ENCODE data around the gene MSH2.
"Not testable (repeated sequence)": the region's sequence is repeated elsewhere in the genome, so short reads cannot be mapped to it uniquely, and the experiment has no call there.

MSH2 gene

GRCh38 chr2:47407976-47408375, 5.0 kb downstream of the MSH2 start:
- DNase-seq = not testable (repeated sequence)

GRCh38 chr2:47414682-47415458, 11.9 kb downstream of the MSH2 start:
- no peak for DNase-seq

GRCh38 chr2:47420214-47420613, 17.3 kb downstream of the MSH2 start:
- DNase-seq = no peak

- not testable (repeated sequence) for DNase-seq
Observed at GRCh38 chr2:47420683-47421082, 17.7 kb downstream of the MSH2 start.

- no peak for DNase-seq
Observed at GRCh38 chr2:47422016-47422415, 19.1 kb downstream of the MSH2 start.

GRCh38 chr2:47422560-47422959, 19.6 kb downstream of the MSH2 start:
- DNase-seq = no peak

- DNase-seq = no peak
Observed at GRCh38 chr2:47426786-47427185, 23.8 kb downstream of the MSH2 start.

- DNase-seq = no peak
Observed at GRCh38 chr2:47429795-47430194, 26.8 kb downstream of the MSH2 start.

GRCh38 chr2:47433006-47433405, 30.1 kb downstream of the MSH2 start:
- DNase-seq = not testable (repeated sequence)

- not testable (repeated sequence) for DNase-seq
Observed at GRCh38 chr2:47433445-47433844, 30.5 kb downstream of the MSH2 start.

- DNase-seq = peak in 2 of 51 donors; percentile 9 to 19
Observed at GRCh38 chr2:47437287-47437686, 34.3 kb downstream of the MSH2 start.

GRCh38 chr2:47438106-47438505, 35.1 kb downstream of the MSH2 start:
- DNase-seq = no peak

GRCh38 chr2:47438783-47439182, 35.8 kb downstream of the MSH2 start:
- no peak for DNase-seq

GRCh38 chr2:47451790-47452189, 48.8 kb downstream of the MSH2 start:
- DNase-seq = no peak

GRCh38 chr2:47452761-47453160, 49.8 kb downstream of the MSH2 start:
- no peak for DNase-seq

- DNase-seq = not testable (repeated sequence)
Observed at GRCh38 chr2:47454818-47455217, 51.9 kb downstream of the MSH2 start.

GRCh38 chr2:47455411-47455810, 52.5 kb downstream of the MSH2 start:
- no peak for DNase-seq

- DNase-seq = no peak
Observed at GRCh38 chr2:47456851-47457250, 53.9 kb downstream of the MSH2 start.

GRCh38 chr2:47457268-47457667, 54.3 kb downstream of the MSH2 start:
- no peak for DNase-seq

- DNase-seq = no peak
Observed at GRCh38 chr2:47459021-47459420, 56.1 kb downstream of the MSH2 start.

GRCh38 chr2:47460766-47461165, 57.8 kb downstream of the MSH2 start:
- no peak for DNase-seq

- no peak for DNase-seq
Observed at GRCh38 chr2:47471429-47472116, 68.6 kb downstream of the MSH2 start.

- no peak for DNase-seq
Observed at GRCh38 chr2:47479863-47480262, 76.9 kb downstream of the MSH2 start.
